D721Med (cell line): ENCODE data around the gene IQSEC1.

Experiments
- DNase-seq: peaks from one replicate; pipeline ENCODE4 v3.0.0; 2011; ENCODE audit warnings: low spot score; ENCODE audit not compliant: insufficient read length
- FAIRE-seq: peaks from 2 replicates; lab custom pipeline; 2011; peaks lifted over from hg19 to GRCh38; lab: Jason Lieb, UNC
- CTCF ChIP-seq: IDR thresholded peaks from 2 replicates; pipeline ENCODE4 v1.5.1; 2012; ENCODE audit warnings: mild to moderate bottlenecking, control low read depth; ENCODE audit not compliant: insufficient read depth; ENCODE audit errors: missing control alignments

IQSEC1 gene

GRCh38 chr3:13072239-13072599, 1.0 kb downstream of the IQSEC1 start:
- DNase-seq = no peak
- TF ChIP-seq CTCF = no peak
- FAIRE-seq = no peak

GRCh38 chr3:13071695-13072094, 1.5 kb downstream of the IQSEC1 start:
- TF ChIP-seq CTCF = no peak
- DNase-seq (no peak), FAIRE-seq (no peak)

- TF ChIP-seq CTCF = no peak
- no peak for FAIRE-seq
- no peak for DNase-seq
Observed at GRCh38 chr3:13070391-13071070, 2.7 kb downstream of the IQSEC1 start.

GRCh38 chr3:13069495-13069894, 3.7 kb downstream of the IQSEC1 start:
- no peak for DNase-seq
- TF ChIP-seq CTCF = no peak
- no peak for FAIRE-seq

- FAIRE-seq (no peak), DNase-seq (no peak)
- TF ChIP-seq CTCF = no peak
Observed at GRCh38 chr3:13068269-13069010, 4.8 kb downstream of the IQSEC1 start.

- FAIRE-seq = no peak
- no peak for DNase-seq
- TF ChIP-seq CTCF = no peak
Observed at GRCh38 chr3:13067778-13068177, 5.5 kb downstream of the IQSEC1 start.

GRCh38 chr3:13066834-13067233, 6.4 kb downstream of the IQSEC1 start:
- no peak for FAIRE-seq
- no peak for TF ChIP-seq CTCF
- DNase-seq = no peak
